ENCODE results near the gene METTL16. TPM values are rescaled to one million over a fixed set of nuclear protein-coding genes. Genes with fewer than 3 reads are reported as not detected.

METTL16 gene
- total RNA-seq, 1 experiment from 2014 or later: 28.6 TPM

GRCh38 chr17:2457913-2458312 is 53.8 kb downstream of the METTL16 start:
- CTCF ChIA-PET: no interaction called here
- Mint-ChIP-seq H3K4me3 (ENCODE audit: low read depth, unreplicated experiment) (no peak overlapping the region), H3K36me3 (ENCODE audit: insufficient read depth, unreplicated experiment) (peaks cover 16% of the 10 kb centered on the region), H3K9me3 (ENCODE audit: low read depth, unreplicated experiment) (no peaks in the 10 kb centered on the region), H3K27me3 (ENCODE audit: unreplicated experiment) (no peaks in the 10 kb centered on the region), H3K27ac (ENCODE audit: unreplicated experiment) (no peak overlapping the region), H3K4me1 (ENCODE audit: low read depth, unreplicated experiment) (no peaks in the 10 kb centered on the region)
- no peak for DNase-seq
- TF ChIP-seq CTCF (IDR thresholded peaks at IDR 0.05; ENCODE audit: unreplicated experiment): no peak
- intact Hi-C loops (cut with micrococcal nuclease; ENCODE audit: unreplicated experiment): no loop called here
- no TSS peak for BruUV-seq (replicated peaks)

GRCh38 chr17:2456475-2456874 is 55.2 kb downstream of the METTL16 start:
- DNase-seq: no peak
- Mint-ChIP-seq H3K9me3 (ENCODE audit: low read depth, unreplicated experiment) (no peaks in the 10 kb centered on the region), H3K4me3 (ENCODE audit: low read depth, unreplicated experiment) (no peak overlapping the region), H3K27ac (ENCODE audit: unreplicated experiment) (no peak overlapping the region), H3K4me1 (ENCODE audit: low read depth, unreplicated experiment) (no peaks in the 10 kb centered on the region), H3K36me3 (ENCODE audit: insufficient read depth, unreplicated experiment) (peaks cover 11% of the 10 kb centered on the region), H3K27me3 (ENCODE audit: unreplicated experiment) (no peaks in the 10 kb centered on the region)
- no peak for TF ChIP-seq CTCF (IDR thresholded peaks at IDR 0.05; ENCODE audit: unreplicated experiment)
- intact Hi-C loops (cut with micrococcal nuclease; ENCODE audit: unreplicated experiment): no loop called here
- CTCF ChIA-PET: interaction anchor here (0.7 to 1.5 kb wide), 2 partner anchors 40 to 102 kb away, joined by 3 to 4 read pairs; no protein-coding TSS in a partner anchor
- no TSS peak for BruUV-seq (replicated peaks)

- Mint-ChIP-seq H3K4me1 (ENCODE audit: low read depth, unreplicated experiment) (no peaks in the 10 kb centered on the region), H3K36me3 (ENCODE audit: insufficient read depth, unreplicated experiment) (peaks cover 11% of the 10 kb centered on the region), H3K27me3 (ENCODE audit: unreplicated experiment) (no peaks in the 10 kb centered on the region), H3K27ac (ENCODE audit: unreplicated experiment) (no peak overlapping the region), H3K4me3 (ENCODE audit: low read depth, unreplicated experiment) (no peak overlapping the region), H3K9me3 (ENCODE audit: low read depth, unreplicated experiment) (no peaks in the 10 kb centered on the region)
- CTCF ChIA-PET: interaction anchor here (1.5 kb wide), 1 partner anchor 40 kb away, joined by 3 read pairs; no protein-coding TSS in a partner anchor
- no peak for TF ChIP-seq CTCF (IDR thresholded peaks at IDR 0.05; ENCODE audit: unreplicated experiment)
- no peak for DNase-seq
- no TSS peak for BruUV-seq (replicated peaks)
- intact Hi-C loops (cut with micrococcal nuclease; ENCODE audit: unreplicated experiment): no loop called here
Observed at GRCh38 chr17:2455956-2456355, 55.7 kb downstream of the METTL16 start.

- TF ChIP-seq CTCF (IDR thresholded peaks at IDR 0.05; ENCODE audit: unreplicated experiment): no peak
- H3K9me3 Mint-ChIP-seq (ENCODE audit: low read depth, unreplicated experiment): no peaks in the 10 kb centered on the region
- BruUV-seq (replicated peaks): no TSS peak
- no peak overlapping the region for H3K27ac Mint-ChIP-seq (ENCODE audit: unreplicated experiment)
- H3K27me3 Mint-ChIP-seq (ENCODE audit: unreplicated experiment): no peaks in the 10 kb centered on the region
- DNase-seq: no peak
- intact Hi-C loops (cut with micrococcal nuclease; ENCODE audit: unreplicated experiment): no loop called here
- H3K4me3 Mint-ChIP-seq (ENCODE audit: low read depth, unreplicated experiment): no peak overlapping the region
- H3K4me1 Mint-ChIP-seq (ENCODE audit: low read depth, unreplicated experiment): no peaks in the 10 kb centered on the region
- CTCF ChIA-PET: no interaction called here
- no peaks in the 10 kb centered on the region for H3K36me3 Mint-ChIP-seq (ENCODE audit: insufficient read depth, unreplicated experiment)
Observed at GRCh38 chr17:2453866-2454265, 57.8 kb downstream of the METTL16 start.
